Sigmoid colon (tissue), 7 donors: ENCODE results near the gene NME4. TPM values are rescaled to one million over a fixed set of nuclear protein-coding genes. Genes with fewer than 3 reads are reported as not detected.

Experiments
- DNase-seq: peaks from one replicate; pipeline ENCODE4 v3.0.0-alpha.2; 2019
- H3K27ac ChIP-seq, 4 donors: fragments of 200-600 bp; sonication (generic); one replicate each; pipeline ENCODE4 v1.5.1; 2016 to 2019; ENCODE audit warnings: mild to moderate bottlenecking in 1 of 4
- H3K27me3 ChIP-seq, 3 donors: fragments of 200-600 bp; sonication (generic); one replicate each; pipeline ENCODE4 v1.5.1; 2019; ENCODE audit warnings: mild to moderate bottlenecking in 1 of 3
- H3K36me3 ChIP-seq, 4 donors: fragments of 200-600 bp; sonication (generic); one replicate each; pipeline ENCODE4 v1.5.1; 2016 to 2019
- H3K4me1 ChIP-seq, 4 donors: fragments of 200-600 bp; sonication (generic); one replicate each; pipeline ENCODE4 v1.5.1; 2017 to 2019
- H3K4me3 ChIP-seq, 4 donors: fragments of 200-600 bp; sonication (generic); one replicate each; pipeline ENCODE4 v1.5.1; 2017 to 2019; ENCODE audit warnings: mild to moderate bottlenecking in 2 of 4, moderate library complexity in 1 of 4
- H3K9me3 ChIP-seq, 4 donors: fragments of 200-600 bp in 3 of 4; sonication (generic) in 3 of 4; one replicate each; pipeline versions ENCODE4 v1.5.1 to v1.6.1; 2013 to 2019
- CTCF ChIP-seq, 4 experiments: fragments of 450-650 bp in 3 of 4; fragments of 200-600 bp in 1 of 4; IDR thresholded peaks; one replicate each; pipeline ENCODE4 v1.5.1; 2016 to 2019; ENCODE audit warnings: antibody characterized with exemption in 4 of 4, mild to moderate bottlenecking in 3 of 4, moderate library complexity in 2 of 4
- EP300 ChIP-seq, 4 donors: sonication (generic); formaldehyde crosslinking; IDR thresholded peaks; one replicate each; pipeline ENCODE4 v1.6.1; 2017; ENCODE audit warnings: antibody characterized with exemption in 4 of 4
- POLR2A ChIP-seq, 2 donors: fragments of 450-650 bp; IDR thresholded peaks; one replicate each; pipeline ENCODE4 v1.6.1; 2016; ENCODE audit warnings: antibody characterized with exemption in 2 of 2, mild to moderate bottlenecking in 2 of 2, moderate library complexity in 2 of 2
- POLR2AphosphoS5 ChIP-seq, 4 donors: sonication (generic); formaldehyde crosslinking; IDR thresholded peaks; one replicate each; pipeline ENCODE4 v1.6.1; 2017; ENCODE audit warnings: antibody characterized with exemption in 4 of 4
- WGBS, 2 donors: extraction: QIAGEN DNeasy Blood & Tissue Kit; methylation state at CpG; one replicate each; pipeline ENCODE4 v1.1.7; 2013; 5-methylcytosine and 5-hydroxymethylcytosine counted together
- intact Hi-C: fragments of 100-400 bp; cut with DNase I; formaldehyde crosslinking; loops from one replicate; pipeline ENCODE4 v1.15.1; 2023
- polyA plus RNA-seq, 3 donors: library from polyadenylated mRNA; stranded (reverse); fragments of 200-250 nt; gene quantifications; one replicate each; pipeline ENCODE4 v1.2.3, GENCODE V29; 2013
- total RNA-seq, 4 donors: library from RNA; depleted of rRNA; stranded (reverse); fragments of >200 nt; gene quantifications; one replicate each; pipeline ENCODE4 v1.1.0, GENCODE V29; 2016
- donor health status: healthy with polysubstance abuse.
- donor health status: Bipolar disorder and iron deficiency.
- donor health status: healthy.

NME4 gene
- total and polyA plus RNA-seq, 7 donors, result 39.6 to 281 (median 138) TPM

DNA sequence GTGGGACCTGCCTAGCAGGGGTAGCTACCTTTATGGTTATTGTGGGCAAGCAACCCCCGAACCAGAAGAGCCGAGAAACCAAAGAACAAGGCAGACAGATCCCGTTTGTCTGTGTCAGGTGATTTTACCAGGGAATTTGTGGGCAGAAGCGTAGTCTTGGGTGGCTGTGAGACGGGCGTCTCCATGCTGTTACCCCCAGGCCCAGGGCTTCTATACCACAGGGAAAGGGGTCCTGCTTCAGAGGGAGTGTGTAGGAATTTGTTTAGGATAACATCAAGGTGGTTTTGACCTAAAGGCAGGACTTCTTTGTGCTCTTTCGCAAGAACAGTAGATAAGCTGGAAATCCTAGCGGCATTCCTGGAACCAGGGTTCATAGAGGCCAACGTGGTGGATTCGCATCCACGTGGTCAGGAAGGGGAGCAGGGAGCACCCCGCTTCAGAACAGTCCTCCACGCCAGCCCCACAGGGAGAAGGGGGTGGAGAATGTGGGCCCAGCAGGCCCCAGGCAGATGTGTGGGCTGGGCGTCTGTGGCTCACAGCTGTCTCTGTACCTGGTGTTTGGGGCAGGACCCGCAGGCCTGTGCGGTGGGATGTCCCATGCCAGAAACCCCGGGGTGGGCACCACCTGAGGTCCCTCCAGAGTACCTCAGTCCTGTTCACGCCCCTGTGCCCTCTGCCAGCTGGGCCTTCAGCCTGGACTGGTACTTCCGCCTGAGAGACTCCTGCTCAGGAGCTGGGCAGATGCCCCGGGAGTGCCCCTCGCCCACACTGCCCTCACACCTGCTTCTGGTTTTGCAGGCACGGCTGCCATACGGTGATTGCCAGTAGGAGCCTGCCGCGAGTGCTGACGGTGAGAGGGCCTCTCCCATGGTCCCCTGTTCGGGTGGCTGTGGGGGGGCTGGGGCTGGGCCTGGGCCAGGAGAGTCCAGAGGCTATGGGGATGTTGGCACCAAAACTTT lies 8.8 kb downstream of the NME4 start:
- DNase-seq, result no peak
- Histone ChIP-seq H3K4me3 (no peak overlapping the region), H3K27me3 (no peaks in the 10 kb centered on the region), H3K27ac (no peak overlapping the region), H3K4me1 (peaks cover 0 to 14% (median 11%) of the 10 kb centered on the region in 4 donors), H3K9me3 (no peaks in the 10 kb centered on the region), H3K36me3 (peaks cover 0 to 24% (median 0%) of the 10 kb centered on the region in 4 donors)
- no peak for TF ChIP-seq EP300 (IDR thresholded peaks at IDR 0.05)
- no peak for TF ChIP-seq CTCF (IDR thresholded peaks at IDR 0.05)
- no peak for TF ChIP-seq POLR2AphosphoS5 (IDR thresholded peaks at IDR 0.05)
- TF ChIP-seq POLR2A (IDR thresholded peaks at IDR 0.05), result no peak
- intact Hi-C loops, result no loop called here
- WGBS, 2 donors, result 87 to 88% methylated on average over 27 of the region's 27 CpGs

GRCh38 chr16:407253-407652 lies 10.3 kb downstream of the NME4 start:
- peaks cover 0 to 6% (median 5%) of the 10 kb centered on the region in 4 donors for H3K4me1 ChIP-seq
- peaks cover 0 to 38% (median 4%) of the 10 kb centered on the region in 4 donors for H3K36me3 ChIP-seq
- TF ChIP-seq POLR2AphosphoS5 (IDR thresholded peaks at IDR 0.05), result no peak
- TF ChIP-seq POLR2A (IDR thresholded peaks at IDR 0.05), result no peak
- no peak for TF ChIP-seq CTCF (IDR thresholded peaks at IDR 0.05)
- TF ChIP-seq EP300 (IDR thresholded peaks at IDR 0.05), result no peak
- 91% methylated on average over 16 of the region's 16 CpGs for WGBS, 2 donors
- H3K27me3 ChIP-seq, result no peaks in the 10 kb centered on the region
- no peak for DNase-seq
- no peak overlapping the region for H3K27ac ChIP-seq
- no peak overlapping the region for H3K4me3 ChIP-seq
- intact Hi-C loops, result no loop called here
- H3K9me3 ChIP-seq, result no peaks in the 10 kb centered on the region

DNA sequence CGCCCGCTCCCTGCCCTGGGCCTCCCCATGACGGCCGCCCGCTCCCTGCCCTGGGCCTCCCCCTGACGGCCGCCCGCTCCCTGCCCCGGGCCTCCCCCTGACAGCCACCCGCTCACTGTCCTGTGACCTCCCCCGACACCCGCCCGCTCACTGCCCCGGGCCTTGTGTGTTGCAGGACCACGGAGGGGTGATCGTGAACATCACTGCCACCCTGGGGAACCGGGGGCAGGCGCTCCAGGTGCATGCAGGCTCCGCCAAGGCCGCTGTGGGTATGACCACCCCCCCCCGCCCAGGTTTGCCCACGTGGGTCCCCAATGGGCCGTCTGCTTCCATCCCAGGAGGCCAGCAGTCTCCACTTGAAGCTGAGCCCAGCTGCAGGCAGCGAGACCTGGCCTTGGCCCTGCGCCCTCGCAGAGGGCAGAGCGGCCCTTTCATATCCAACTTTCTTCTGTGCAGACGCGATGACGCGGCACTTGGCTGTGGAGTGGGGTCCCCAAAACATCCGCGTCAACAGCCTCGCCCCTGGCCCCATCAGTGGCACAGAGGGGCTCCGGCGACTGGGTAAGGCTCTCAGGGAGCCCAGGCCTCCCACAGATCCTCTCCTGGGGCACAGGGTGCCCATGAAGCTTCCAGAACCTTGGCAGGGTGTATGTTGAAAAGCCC lies 13.6 kb downstream of the NME4 start:
- Histone ChIP-seq H3K27ac (no peak overlapping the region), H3K4me3 (no peak overlapping the region), H3K4me1 (no peaks in the 10 kb centered on the region), H3K36me3 (peaks cover 0 to 38% (median 4%) of the 10 kb centered on the region in 4 donors), H3K27me3 (no peaks in the 10 kb centered on the region), H3K9me3 (no peaks in the 10 kb centered on the region)
- TF ChIP-seq EP300 (IDR thresholded peaks at IDR 0.05) (no peak), CTCF (IDR thresholded peaks at IDR 0.05) (no peak), POLR2A (IDR thresholded peaks at IDR 0.05) (no peak), POLR2AphosphoS5 (IDR thresholded peaks at IDR 0.05) (no peak)
- intact Hi-C loops, result no loop called here
- WGBS, 2 donors, result 92 to 93% methylated on average over 36 of the region's 36 CpGs
- DNase-seq, result no peak

DNA sequence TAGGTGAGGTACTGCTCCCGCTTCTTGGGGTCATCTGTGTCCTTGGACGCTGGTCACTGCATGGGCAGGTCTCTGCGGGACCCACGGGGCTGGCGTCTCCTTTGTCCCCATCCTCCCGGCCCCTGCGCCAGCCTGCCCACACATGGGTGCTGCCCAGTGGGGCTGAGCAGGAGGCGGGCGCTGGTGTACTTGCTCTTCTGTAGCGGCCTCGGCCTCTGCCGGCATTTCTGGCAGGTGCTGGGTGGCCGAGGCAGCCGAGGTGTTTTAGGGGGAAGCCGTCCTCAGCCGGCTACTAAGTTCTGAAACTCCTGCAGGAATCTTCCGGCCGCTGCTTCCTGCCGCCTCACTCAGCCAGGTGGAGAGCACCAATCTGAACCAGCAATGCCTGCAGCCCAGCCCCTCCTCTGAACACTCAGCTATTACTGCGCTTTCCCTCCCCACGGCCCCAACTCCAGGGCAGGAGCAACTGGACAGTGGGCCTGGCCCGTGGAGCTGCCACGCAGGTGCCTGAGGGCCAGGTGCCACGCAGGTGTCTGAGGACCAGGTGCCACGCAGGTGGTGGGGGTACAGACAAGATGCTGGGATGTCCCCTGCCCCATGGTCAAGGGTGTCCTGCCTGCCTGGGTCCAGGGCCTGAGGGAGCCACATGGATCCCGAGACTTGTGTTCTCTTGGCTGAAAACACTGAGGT lies 14.7 kb downstream of the NME4 start:
- 95% methylated on average over 26 of the region's 26 CpGs for WGBS, 2 donors
- Histone ChIP-seq H3K36me3 (peaks cover 0 to 38% (median 4%) of the 10 kb centered on the region in 4 donors), H3K4me1 (no peaks in the 10 kb centered on the region), H3K27ac (no peak overlapping the region), H3K27me3 (no peaks in the 10 kb centered on the region), H3K9me3 (no peaks in the 10 kb centered on the region), H3K4me3 (no peak overlapping the region)
- intact Hi-C loops, result no loop called here
- TF ChIP-seq POLR2A (IDR thresholded peaks at IDR 0.05) (no peak), CTCF (IDR thresholded peaks at IDR 0.05) (no peak), EP300 (IDR thresholded peaks at IDR 0.05) (no peak), POLR2AphosphoS5 (IDR thresholded peaks at IDR 0.05) (no peak)
- DNase-seq, result no peak
